Measurements from ENCODE around the gene LTBP2. TPM values are rescaled to one million over a fixed set of nuclear protein-coding genes. Genes with fewer than 3 reads are reported as not detected.

Gene LTBP2
- total and polyA plus RNA-seq, 3 donors from 2014 or later = 19.6 to 45.3 (median 23.3) TPM

DNA sequence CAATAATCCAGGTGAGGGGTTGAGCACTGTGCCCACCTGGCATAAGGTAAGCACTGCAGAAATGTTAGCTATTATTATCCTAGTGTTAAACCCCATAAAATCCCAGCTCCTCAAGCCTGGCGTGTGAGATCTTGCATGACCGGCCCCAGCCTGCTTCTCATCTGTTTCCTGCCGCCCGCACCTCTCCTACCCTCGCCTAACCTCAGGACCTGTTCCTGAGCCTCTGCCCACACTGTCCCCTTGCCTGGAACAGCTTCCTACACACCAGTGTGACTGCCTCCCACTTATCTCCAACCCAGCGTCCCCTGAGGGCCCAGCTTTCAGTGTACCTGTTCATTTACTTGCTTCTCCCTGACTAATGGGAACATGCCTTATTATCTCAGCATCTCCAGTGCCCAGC, 93.8 kb downstream of the LTBP2 start:
- TF ChIP-seq CTCF (IDR thresholded peaks at IDR 0.05) = no peak
- no peak for TF ChIP-seq POLR2A (IDR thresholded peaks at IDR 0.05)
- Histone ChIP-seq H3K9me3 (no peaks in the 10 kb centered on the region), H3K4me1 (no peaks in the 10 kb centered on the region), H3K27me3 (no peaks in the 10 kb centered on the region), H3K4me3 (no peak overlapping the region), H3K27ac (no peak overlapping the region), H3K36me3 (ENCODE audit: low read depth, missing control alignments) (no peaks in the 10 kb centered on the region)
- no peak for DNase-seq
- intact Hi-C loops (cut with DNase I; ENCODE audit: low total_unique reads) = no loop called here
- 79 to 89% methylated on average over 6 of the region's 6 CpGs for WGBS, 2 donors

DNA sequence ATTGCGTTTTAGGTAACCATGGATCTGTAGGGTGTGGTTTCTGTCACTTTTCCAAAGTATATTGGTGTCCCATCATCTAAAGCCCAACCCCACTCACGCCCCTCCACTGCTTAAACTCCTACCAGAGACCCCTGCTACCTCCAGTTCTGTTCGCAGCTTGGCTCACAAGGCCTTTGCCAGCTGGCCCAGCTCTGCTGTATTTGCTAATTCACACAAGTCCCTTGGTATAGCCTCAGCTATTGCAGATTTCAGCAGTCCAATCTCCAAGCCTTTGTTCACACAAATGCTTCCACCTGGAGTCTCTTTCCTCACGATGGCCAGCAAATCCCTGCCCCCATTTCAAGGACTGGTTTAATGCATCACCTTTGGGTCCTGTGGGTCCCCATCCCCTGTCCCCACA, 94.3 kb downstream of the LTBP2 start:
- H3K9me3 ChIP-seq = no peaks in the 10 kb centered on the region
- no peak overlapping the region for H3K4me3 ChIP-seq
- H3K36me3 ChIP-seq (ENCODE audit: low read depth, missing control alignments) = no peaks in the 10 kb centered on the region
- no peaks in the 10 kb centered on the region for H3K27me3 ChIP-seq
- H3K4me1 ChIP-seq = no peaks in the 10 kb centered on the region
- intact Hi-C loops (cut with DNase I; ENCODE audit: low total_unique reads) = no loop called here
- DNase-seq = no peak
- WGBS, 2 donors = 82 to 94% methylated on average over 4 of the region's 4 CpGs
- H3K27ac ChIP-seq = no peak overlapping the region
- TF ChIP-seq CTCF (IDR thresholded peaks at IDR 0.05) = no peak
- no peak for TF ChIP-seq POLR2A (IDR thresholded peaks at IDR 0.05)

GRCh38 chr14:74516451-74517160, 95.4 kb downstream of the LTBP2 start:
- H3K36me3 ChIP-seq (ENCODE audit: low read depth, missing control alignments) = no peaks in the 10 kb centered on the region
- H3K4me3 ChIP-seq = no peak overlapping the region
- H3K4me1 ChIP-seq = no peaks in the 10 kb centered on the region
- no peak overlapping the region for H3K27ac ChIP-seq
- TF ChIP-seq POLR2A (IDR thresholded peaks at IDR 0.05) (no peak), CTCF (IDR thresholded peaks at IDR 0.05) (no peak)
- no peaks in the 10 kb centered on the region for H3K27me3 ChIP-seq
- no peaks in the 10 kb centered on the region for H3K9me3 ChIP-seq
- DNase-seq = peak; percentile 64
- intact Hi-C loops (cut with DNase I; ENCODE audit: low total_unique reads) = no loop called here
- WGBS, 2 donors = 86 to 91% methylated on average over 12 of the region's 12 CpGs

DNA sequence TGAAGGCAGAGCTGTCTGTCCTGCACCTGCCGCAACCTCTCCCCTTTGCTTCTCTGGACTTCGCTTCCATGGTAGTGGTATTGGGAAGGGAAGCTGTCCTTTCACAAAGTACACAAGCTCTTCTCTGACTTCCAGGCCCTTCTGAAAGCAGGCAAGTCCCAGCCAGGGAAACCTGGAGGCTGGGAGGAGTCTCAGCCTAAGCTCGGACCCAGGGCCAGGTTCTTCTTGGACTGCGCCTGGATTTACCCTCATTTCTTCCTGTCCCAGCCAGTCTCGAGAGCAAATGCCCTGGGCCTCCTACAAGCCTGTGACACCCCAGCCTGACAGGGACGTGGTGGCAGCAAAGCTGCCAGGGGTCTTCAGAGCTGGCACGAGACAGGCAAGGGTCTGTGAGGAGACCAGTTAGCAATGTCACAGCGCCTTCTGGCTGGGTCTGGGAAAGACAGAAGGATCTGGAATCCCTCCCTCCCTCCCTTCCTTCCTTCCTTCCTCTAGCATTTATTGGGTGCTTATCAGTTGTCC, 96.1 kb downstream of the LTBP2 start:
- Histone ChIP-seq H3K4me3 (no peak overlapping the region), H3K4me1 (peaks cover 2% of the 10 kb centered on the region), H3K27ac (no peak overlapping the region), H3K9me3 (no peaks in the 10 kb centered on the region), H3K27me3 (no peaks in the 10 kb centered on the region), H3K36me3 (ENCODE audit: low read depth, missing control alignments) (no peaks in the 10 kb centered on the region)
- no peak for DNase-seq
- intact Hi-C loops (cut with DNase I; ENCODE audit: low total_unique reads) = no loop called here
- 92 to 95% methylated on average over 8 of the region's 8 CpGs for WGBS, 2 donors
- TF ChIP-seq CTCF (IDR thresholded peaks at IDR 0.05) (no peak), POLR2A (IDR thresholded peaks at IDR 0.05) (no peak)

DNA sequence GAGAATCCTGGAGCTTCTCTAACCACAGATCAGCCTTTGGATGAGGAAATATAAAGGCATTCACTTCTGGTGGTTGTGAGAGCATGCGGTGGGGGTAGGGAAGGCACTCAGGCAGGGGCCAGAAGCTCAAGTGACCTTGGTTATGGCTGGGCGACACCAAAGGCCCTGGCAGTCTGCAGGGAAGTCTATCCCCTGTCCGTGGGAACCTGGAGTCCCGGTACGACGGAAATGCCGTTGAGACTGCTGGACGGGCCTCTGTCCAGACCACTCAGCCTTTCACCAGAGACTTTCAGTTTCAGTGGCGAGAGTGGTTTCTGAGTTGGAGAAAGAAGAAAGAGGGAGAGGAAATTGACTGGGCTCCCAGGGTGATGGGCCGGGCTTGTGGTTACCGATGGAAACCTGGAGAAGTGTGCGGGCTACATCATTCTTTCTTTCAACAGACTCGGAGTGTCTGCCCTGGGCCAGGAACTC, 97.5 kb downstream of the LTBP2 start:
- TF ChIP-seq CTCF (IDR thresholded peaks at IDR 0.05) (no peak), POLR2A (IDR thresholded peaks at IDR 0.05) (no peak)
- H3K36me3 ChIP-seq (ENCODE audit: low read depth, missing control alignments) = no peaks in the 10 kb centered on the region
- H3K27me3 ChIP-seq = no peaks in the 10 kb centered on the region
- no peak overlapping the region for H3K27ac ChIP-seq
- H3K4me1 ChIP-seq = peaks cover 5% of the 10 kb centered on the region
- DNase-seq = no peak
- no peaks in the 10 kb centered on the region for H3K9me3 ChIP-seq
- 73 to 78% methylated on average over 13 of the region's 13 CpGs for WGBS, 2 donors
- no peak overlapping the region for H3K4me3 ChIP-seq
- intact Hi-C loops (cut with DNase I; ENCODE audit: low total_unique reads) = no loop called here

All from testis (tissue), 3 donors.